Small intestine (tissue), 7 donors: Measurements from ENCODE around the gene PLEKHG4. TPM values are rescaled to one million over a fixed set of nuclear protein-coding genes. Genes with fewer than 3 reads are reported as not detected.

Experiments
- DNase-seq, 2 donors: peaks; one replicate each; pipeline versions ENCODE4 v3.0.0 to v3.0.0-alpha.2; 2013
- FAIRE-seq: peaks from 2 replicates; lab custom pipeline; 2012; peaks lifted over from hg19 to GRCh38; lab: Jason Lieb, UNC
- H3K27ac ChIP-seq, 3 donors: one replicate each; pipeline ENCODE4 v1.5.1; 2013; ENCODE audit warnings: low read length in 2 of 3, mild to moderate bottlenecking in 2 of 3, control low read depth in 1 of 3, inconsistent platforms in 1 of 3, low read depth in 1 of 3, moderate library complexity in 1 of 3
- H3K27me3 ChIP-seq, 3 donors: one replicate each; pipeline ENCODE4 v1.6.1; 2013; ENCODE audit warnings: low read length in 3 of 3, inconsistent platforms in 1 of 3; ENCODE audit not compliant: control insufficient read depth in 3 of 3, insufficient read depth in 3 of 3
- H3K36me3 ChIP-seq, 3 donors: one replicate each; pipeline ENCODE4 v1.6.1; 2013; ENCODE audit warnings: low read length in 3 of 3, inconsistent platforms in 1 of 3, low read depth in 1 of 3, mild to moderate bottlenecking in 1 of 3, moderate library complexity in 1 of 3; ENCODE audit not compliant: control insufficient read depth in 3 of 3, insufficient read depth in 2 of 3
- H3K4me1 ChIP-seq, 3 donors: one replicate each; pipeline ENCODE4 v1.6.1; 2013; ENCODE audit warnings: low read length in 2 of 3, inconsistent platforms in 1 of 3, low read depth in 1 of 3, mild to moderate bottlenecking in 1 of 3, moderate library complexity in 1 of 3; ENCODE audit not compliant: control insufficient read depth in 3 of 3, insufficient read depth in 2 of 3
- H3K4me3 ChIP-seq, 3 donors: one replicate each; pipeline ENCODE4 v1.5.1; 2013; ENCODE audit warnings: low read length in 3 of 3, control low read depth in 1 of 3, inconsistent platforms in 1 of 3, low read depth in 1 of 3, mild to moderate bottlenecking in 1 of 3, moderate library complexity in 1 of 3
- H3K9me3 ChIP-seq, 2 donors: one replicate each; pipeline ENCODE4 v1.6.1; 2013; ENCODE audit warnings: low read depth in 1 of 2, low read length in 1 of 2; ENCODE audit not compliant: control insufficient read depth in 2 of 2, insufficient read depth in 1 of 2
- WGBS, 3 donors: extraction: QIAGEN DNeasy Blood & Tissue Kit; methylation state at CpG; one replicate each; pipeline ENCODE4 v1.1.7; 2013; 5-methylcytosine and 5-hydroxymethylcytosine counted together
- polyA plus RNA-seq, 4 donors: library from polyadenylated mRNA; stranded (reverse) in 3 of 4; unstranded in 1 of 4; fragments of 200-250 nt in 3 of 4; fragments of 120-200 nt in 1 of 4; gene quantifications; one replicate each; pipeline versions ENCODE4 v1.2.1 to v1.2.3, GENCODE V29; 2013
- donor health status: healthy with polysubstance abuse.
- donor health status: control.
- donor health status: control.
- donor health status: Bipolar disorder and iron deficiency.
- donor health status: healthy.

Gene PLEKHG4
- polyA plus RNA-seq, 4 donors = 1.6 to 7.9 (median 4.9) TPM

DNA sequence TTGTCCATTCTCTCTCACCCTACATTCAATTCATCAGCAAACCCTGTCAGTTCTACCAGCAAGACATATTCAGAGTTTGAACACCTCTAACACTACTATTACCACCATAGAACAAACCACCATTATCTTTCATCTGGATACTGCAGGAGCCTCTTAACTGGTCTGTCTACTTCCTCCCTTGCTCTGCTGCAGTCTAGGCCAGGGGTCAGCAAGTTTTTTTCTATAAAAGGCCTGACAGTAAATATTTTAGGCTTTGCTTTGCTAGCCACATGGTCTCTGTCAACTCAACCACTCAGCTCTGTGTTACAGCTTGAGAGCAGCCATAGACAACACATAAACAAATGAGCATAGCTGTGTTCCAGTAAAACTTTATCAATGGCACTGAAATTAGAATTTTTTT lies 33.4 kb downstream of the PLEKHG4 start:
- H3K27ac ChIP-seq = peak overlapping the region in 1 of 3 donors; percentile 63
- FAIRE-seq (no peak), DNase-seq (no peak)
- H3K27me3 ChIP-seq = no peaks in the 10 kb centered on the region
- no peaks in the 10 kb centered on the region for H3K4me1 ChIP-seq
- H3K4me3 ChIP-seq = no peak overlapping the region
- H3K36me3 ChIP-seq = no peaks in the 10 kb centered on the region
- no peaks in the 10 kb centered on the region for H3K9me3 ChIP-seq

GRCh38 chr16:67317853-67318252 lies 38.5 kb downstream of the PLEKHG4 start:
- Histone ChIP-seq H3K4me3 (no peak overlapping the region), H3K36me3 (no peaks in the 10 kb centered on the region), H3K27me3 (no peaks in the 10 kb centered on the region), H3K27ac (no peak overlapping the region), H3K9me3 (no peaks in the 10 kb centered on the region), H3K4me1 (no peaks in the 10 kb centered on the region)
- no peak for FAIRE-seq
- DNase-seq = no peak

- no peak for FAIRE-seq
These were observed 46.8 kb downstream of the PLEKHG4 start for GRCh38 chr16:67326115-67326471.

GRCh38 chr16:67326472-67327309 lies 47.4 kb downstream of the PLEKHG4 start, which contains the start of the genes KCTD19 and LRRC36:
KCTD19 (minus strand) TSS chr16:67326741; CDS start chr16:67326707, 34 bp downstream.
LRRC36 (plus strand) TSS chr16:67326815; CDS start chr16:67326863, 48 bp downstream.
- Histone ChIP-seq H3K27me3 (no peaks in the 10 kb centered on the region), H3K9me3 (peaks cover 0 to 7% of the 10 kb centered on the region in 2 donors), H3K27ac (no peak within 1 kb of the TSS), H3K4me3 (peak within 1 kb of the TSS; percentile 23 to 54 (median 43)), H3K4me1 (peaks cover 3 to 8% (median 6%) of the 10 kb centered on the region in 3 donors), H3K36me3 (no peaks in the 10 kb centered on the region)
- whole genome bisulfite sequencing, 3 donors = 9 to 12% (median 12%) methylated on average over 46 to 61 of the region's 61 CpGs
- peak; percentile 43 to 87 for DNase-seq
- no peak for FAIRE-seq

More at GRCh38 chr16:67326115-67326471, 46.8 kb downstream of the PLEKHG4 start:
- no peak overlapping the region for H3K27ac ChIP-seq
- no peaks in the 10 kb centered on the region for H3K27me3 ChIP-seq
- 13 to 27% (median 24%) methylated on average over 11 of the region's 11 CpGs for WGBS, 3 donors
- no peaks in the 10 kb centered on the region for H3K36me3 ChIP-seq
- peak overlapping the region; percentile 23 to 54 (median 43) for H3K4me3 ChIP-seq
- H3K9me3 ChIP-seq = peaks cover 0 to 4% of the 10 kb centered on the region in 2 donors
- DNase-seq = no peak
- peaks cover 3 to 8% (median 6%) of the 10 kb centered on the region in 3 donors for H3K4me1 ChIP-seq

GRCh38 chr16:67327743-67328142 lies 48.4 kb downstream of the PLEKHG4 start:
- WGBS, 3 donors = 60 to 78% (median 73%) methylated on average over 3 of the region's 3 CpGs
- Histone ChIP-seq H3K4me1 (peaks cover 3 to 8% (median 6%) of the 10 kb centered on the region in 3 donors), H3K36me3 (no peaks in the 10 kb centered on the region), H3K9me3 (peaks cover 0 to 7% of the 10 kb centered on the region in 2 donors), H3K4me3 (no peak overlapping the region), H3K27ac (no peak overlapping the region), H3K27me3 (no peaks in the 10 kb centered on the region)
- DNase-seq (no peak), FAIRE-seq (no peak)

- peaks cover 0 to 12% of the 10 kb centered on the region in 2 donors for H3K9me3 ChIP-seq
- H3K36me3 ChIP-seq = no peaks in the 10 kb centered on the region
- FAIRE-seq (no peak), DNase-seq (peak; percentile 37 to 52)
- WGBS, 3 donors = 22 to 54% (median 48%) methylated on average over 5 of the region's 5 CpGs
- H3K27me3 ChIP-seq = no peaks in the 10 kb centered on the region
- peak overlapping the region in 1 of 3 donors; percentile 6 for H3K27ac ChIP-seq
- no peak overlapping the region for H3K4me3 ChIP-seq
- H3K4me1 ChIP-seq = peaks cover 3 to 8% (median 6%) of the 10 kb centered on the region in 3 donors
These were observed 50.6 kb downstream of the PLEKHG4 start for GRCh38 chr16:67329901-67330300.

GRCh38 chr16:67333315-67333714 lies 54.0 kb downstream of the PLEKHG4 start:
- whole genome bisulfite sequencing, 3 donors = 74 to 79% (median 75%) methylated on average over 2 of the region's 2 CpGs
- Histone ChIP-seq H3K27ac (no peak overlapping the region), H3K9me3 (peaks cover 0 to 15% of the 10 kb centered on the region in 2 donors), H3K27me3 (no peaks in the 10 kb centered on the region), H3K36me3 (no peaks in the 10 kb centered on the region), H3K4me1 (peaks cover 0 to 3% (median 0%) of the 10 kb centered on the region in 3 donors), H3K4me3 (no peak overlapping the region)
- DNase-seq = no peak
- FAIRE-seq = no peak

- no peak for DNase-seq
- H3K27ac ChIP-seq = no peak overlapping the region
- no peaks in the 10 kb centered on the region for H3K36me3 ChIP-seq
- no peaks in the 10 kb centered on the region for H3K27me3 ChIP-seq
- H3K4me3 ChIP-seq = no peak overlapping the region
- peaks cover 0 to 11% of the 10 kb centered on the region in 2 donors for H3K9me3 ChIP-seq
- no peak for FAIRE-seq
- 79 to 85% (median 79%) methylated on average over 1 of the region's 1 CpG for WGBS, 3 donors
- no peaks in the 10 kb centered on the region for H3K4me1 ChIP-seq
These were observed 56.8 kb downstream of the PLEKHG4 start for GRCh38 chr16:67336116-67336515.
